GM19035 (cell line): ENCODE data around the gene ABCA4.
"Not testable (repeated sequence)": the region's sequence is repeated elsewhere in the genome, so short reads cannot be mapped to it uniquely, and the experiment has no call there.

Experiments
- ATAC-seq: cut with Tn5 transposase; IDR thresholded peaks from one replicate; pipeline ENCODE4 v1.9.1; 2021; ENCODE audit not compliant: unreplicated experiment

ABCA4 gene

GRCh38 chr1:94120991-94121390 is at the start of gene ABCA4:
Gene ABCA4, minus strand, starts transcription at chr1:94121148. Its CDS starts 103 bp downstream, at chr1:94121045.
- no peak for ATAC-seq

DNA sequence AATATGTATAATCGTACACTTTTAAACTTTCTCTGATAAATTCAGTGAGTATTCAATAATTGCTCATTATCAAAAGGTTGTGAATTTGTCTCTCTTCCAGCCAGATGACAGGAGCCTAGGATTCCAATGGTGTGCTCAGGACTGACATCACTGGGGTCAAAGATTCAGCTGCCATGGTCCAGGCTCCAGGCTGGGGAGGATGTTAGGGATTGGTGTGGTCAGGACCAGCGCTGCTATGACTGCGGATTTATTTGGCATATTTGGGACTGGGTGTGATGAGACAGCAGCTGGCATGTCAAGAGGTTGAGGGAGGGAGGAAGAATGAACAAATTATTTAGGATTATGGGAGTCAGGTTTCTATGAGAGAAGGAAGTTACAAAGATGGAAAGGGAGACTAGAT is 48.2 kb upstream of the ABCA4 start:
- ATAC-seq, result no peak

DNA sequence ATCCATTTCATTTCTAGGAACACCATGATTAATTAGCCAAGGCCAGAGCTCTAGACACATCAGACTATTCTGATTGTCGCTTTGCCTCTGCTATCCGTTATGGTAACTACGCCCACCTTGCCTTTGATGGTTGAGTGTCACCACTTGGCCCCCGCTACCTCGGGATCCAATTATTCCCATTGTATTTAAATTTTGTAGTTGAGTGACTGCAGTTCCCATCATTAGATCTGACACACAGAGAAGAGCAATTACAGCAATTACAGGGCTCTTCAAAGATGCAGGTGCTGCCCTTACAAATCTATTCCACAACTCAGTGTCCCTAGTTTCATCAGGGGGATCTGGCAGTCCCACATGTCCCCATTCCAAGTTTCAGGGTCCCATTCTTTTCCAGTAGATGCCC is 44.9 kb upstream of the ABCA4 start:
- no peak for ATAC-seq

- not testable (repeated sequence) for ATAC-seq
These were observed 43.9 kb upstream of the ABCA4 start for GRCh38 chr1:94164885-94165284.

- ATAC-seq, result not testable (repeated sequence)
These were observed 43.2 kb upstream of the ABCA4 start for GRCh38 chr1:94164121-94164520.

DNA sequence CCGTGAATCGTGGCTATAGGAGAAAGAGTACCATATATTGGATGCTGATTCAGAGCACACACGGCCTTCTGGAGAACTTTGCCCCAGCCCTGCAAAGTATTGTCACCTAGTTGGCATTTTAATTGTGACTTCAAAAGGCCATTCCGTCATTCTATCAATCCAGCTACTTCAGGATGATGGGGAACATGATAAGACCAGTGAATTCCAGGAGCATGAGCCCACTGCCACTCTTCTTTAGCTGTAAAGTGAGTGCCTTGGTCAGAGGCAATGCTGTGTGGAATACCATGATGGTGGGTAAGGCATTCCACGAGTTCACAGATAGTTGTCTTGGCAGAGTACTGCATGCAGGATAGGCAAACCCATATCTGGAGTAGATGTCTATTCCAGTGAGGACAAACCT is 42.3 kb upstream of the ABCA4 start:
- not testable (repeated sequence) for ATAC-seq

GRCh38 chr1:94160811-94161210 is 39.9 kb upstream of the ABCA4 start:
- ATAC-seq, result no peak

DNA sequence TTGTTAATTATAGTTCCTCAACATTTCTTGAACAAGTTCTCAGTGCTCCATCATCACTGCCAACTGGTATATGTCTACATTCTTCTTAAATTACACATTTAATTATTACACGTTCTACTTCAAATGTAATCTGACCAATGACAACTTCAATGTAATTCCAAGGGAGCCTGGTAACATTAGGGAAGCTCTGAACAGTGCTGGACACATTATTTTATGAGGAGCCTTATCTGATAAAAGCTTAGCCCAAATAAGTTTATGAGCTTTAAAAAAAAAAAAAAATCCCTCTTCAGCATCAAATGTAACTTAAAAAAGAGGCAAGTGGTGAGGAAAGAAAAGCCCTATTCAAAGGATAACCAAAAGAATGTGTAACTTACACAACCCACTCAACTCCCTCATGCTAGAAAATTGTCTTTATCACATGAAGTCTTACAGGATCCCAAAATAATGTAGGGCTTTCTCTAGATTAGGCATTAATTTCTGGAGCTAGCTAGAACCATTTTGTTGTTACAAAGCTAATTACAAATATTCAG is 35.2 kb upstream of the ABCA4 start:
- ATAC-seq, result no peak

DNA sequence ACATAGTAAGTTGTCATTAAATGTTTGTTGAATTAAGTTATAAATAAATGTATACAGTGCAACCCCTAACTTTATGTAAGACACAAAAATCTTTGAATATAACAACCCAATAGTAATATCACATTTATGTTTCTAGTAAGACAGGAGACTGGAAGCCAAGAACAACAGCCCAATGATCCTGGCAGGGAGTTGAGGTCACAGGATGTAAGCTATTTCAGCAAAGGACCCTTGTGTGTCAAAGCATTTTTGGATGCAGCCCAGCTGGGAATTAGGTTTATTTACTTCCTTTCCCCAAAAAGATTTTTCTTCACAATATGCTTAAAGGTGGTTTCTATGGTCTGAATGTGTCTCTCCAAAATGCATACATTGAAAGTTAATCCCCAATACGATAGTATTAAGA is 34.0 kb upstream of the ABCA4 start:
- ATAC-seq, result no peak

DNA sequence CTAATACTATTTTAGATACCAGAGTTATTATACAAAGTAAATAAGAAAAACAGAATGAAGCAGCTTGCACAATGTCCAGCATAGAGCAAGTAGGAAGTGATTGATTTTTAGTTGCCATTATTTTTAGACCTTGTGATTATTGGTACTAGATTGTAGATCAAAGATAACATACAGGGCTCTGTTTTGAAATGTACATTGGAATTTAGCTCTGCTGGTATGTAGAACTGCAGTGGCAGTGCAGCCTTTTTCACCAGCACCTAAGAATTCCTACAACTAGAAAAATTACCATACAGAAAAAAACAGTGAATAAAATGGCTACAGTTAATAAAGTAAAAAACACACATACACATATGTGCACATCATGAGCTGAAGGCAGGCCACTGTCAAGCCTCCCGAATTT is 32.2 kb upstream of the ABCA4 start:
- ATAC-seq, result no peak

- ATAC-seq, result not testable (repeated sequence)
These were observed 28.2 kb upstream of the ABCA4 start for GRCh38 chr1:94149166-94149565.

- no peak for ATAC-seq
These were observed 25.3 kb upstream of the ABCA4 start for GRCh38 chr1:94146273-94146672.

DNA sequence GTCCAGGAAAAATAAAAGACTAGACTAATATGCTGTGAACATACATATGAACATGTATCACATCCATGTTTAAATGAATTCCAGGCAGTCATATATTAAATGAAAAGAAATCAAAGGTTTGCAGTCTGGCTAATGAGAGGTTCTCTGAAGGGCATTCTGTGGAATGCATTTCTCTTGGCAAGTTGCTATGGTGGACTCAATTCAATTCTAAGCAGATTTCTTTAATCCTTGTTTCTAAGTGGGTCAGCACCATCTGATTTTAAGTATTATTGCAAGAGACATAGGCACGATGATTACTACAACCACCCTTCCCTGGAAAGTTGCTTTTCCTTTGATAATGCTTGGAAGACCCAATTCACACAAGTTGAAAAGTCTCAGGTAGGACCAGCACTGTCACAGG is 23.9 kb upstream of the ABCA4 start:
- no peak for ATAC-seq

- ATAC-seq, result no peak
These were observed 22.8 kb upstream of the ABCA4 start for GRCh38 chr1:94143809-94144176.

GRCh38 chr1:94143173-94143808 is 22.3 kb upstream of the ABCA4 start:
- no peak for ATAC-seq

GRCh38 chr1:94142583-94142982 is 21.6 kb upstream of the ABCA4 start:
- ATAC-seq, result no peak

DNA sequence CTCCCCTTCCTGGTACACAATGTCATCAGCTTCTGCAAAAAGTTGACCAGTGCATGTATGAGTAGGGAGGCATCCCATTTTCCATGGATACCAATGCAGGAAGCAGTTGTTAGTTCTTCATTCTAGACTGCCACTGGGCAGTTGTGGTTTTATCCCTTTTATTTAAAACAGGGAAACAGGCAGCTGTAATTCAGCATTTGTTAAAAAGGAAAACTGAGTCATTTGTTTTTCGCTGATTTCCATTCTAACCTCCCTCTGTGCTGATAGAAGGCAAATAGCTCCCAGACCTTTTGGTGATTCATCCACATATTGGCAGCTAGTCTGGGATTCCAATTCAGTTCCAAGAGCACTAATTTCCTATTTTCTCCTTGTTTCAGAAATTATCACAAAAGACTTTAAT is 21.1 kb upstream of the ABCA4 start:
- ATAC-seq, result no peak

- no peak for ATAC-seq
These were observed 11.2 kb upstream of the ABCA4 start for GRCh38 chr1:94132111-94132510.

GRCh38 chr1:94130851-94131595 is 10.1 kb upstream of the ABCA4 start:
- no peak for ATAC-seq

DNA sequence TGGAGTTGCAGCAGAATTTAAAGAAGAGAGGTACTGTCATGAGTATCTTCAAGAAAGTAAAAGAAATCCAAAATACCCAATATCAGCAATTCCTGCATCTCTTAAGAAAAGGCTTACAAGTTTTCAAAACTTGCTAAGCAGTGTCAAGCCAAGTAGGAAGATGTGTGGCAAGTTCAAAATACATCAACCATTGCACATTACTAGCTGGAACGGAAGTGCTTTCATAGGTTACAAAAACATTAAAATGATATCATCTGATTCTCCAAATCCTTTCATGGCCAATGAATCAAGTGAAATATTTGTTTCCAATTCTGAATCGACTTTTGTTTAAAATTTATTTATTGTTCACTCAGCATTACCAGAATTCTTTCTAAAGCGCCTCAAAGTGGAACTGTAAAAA is 5.7 kb upstream of the ABCA4 start:
- ATAC-seq, result no peak

DNA sequence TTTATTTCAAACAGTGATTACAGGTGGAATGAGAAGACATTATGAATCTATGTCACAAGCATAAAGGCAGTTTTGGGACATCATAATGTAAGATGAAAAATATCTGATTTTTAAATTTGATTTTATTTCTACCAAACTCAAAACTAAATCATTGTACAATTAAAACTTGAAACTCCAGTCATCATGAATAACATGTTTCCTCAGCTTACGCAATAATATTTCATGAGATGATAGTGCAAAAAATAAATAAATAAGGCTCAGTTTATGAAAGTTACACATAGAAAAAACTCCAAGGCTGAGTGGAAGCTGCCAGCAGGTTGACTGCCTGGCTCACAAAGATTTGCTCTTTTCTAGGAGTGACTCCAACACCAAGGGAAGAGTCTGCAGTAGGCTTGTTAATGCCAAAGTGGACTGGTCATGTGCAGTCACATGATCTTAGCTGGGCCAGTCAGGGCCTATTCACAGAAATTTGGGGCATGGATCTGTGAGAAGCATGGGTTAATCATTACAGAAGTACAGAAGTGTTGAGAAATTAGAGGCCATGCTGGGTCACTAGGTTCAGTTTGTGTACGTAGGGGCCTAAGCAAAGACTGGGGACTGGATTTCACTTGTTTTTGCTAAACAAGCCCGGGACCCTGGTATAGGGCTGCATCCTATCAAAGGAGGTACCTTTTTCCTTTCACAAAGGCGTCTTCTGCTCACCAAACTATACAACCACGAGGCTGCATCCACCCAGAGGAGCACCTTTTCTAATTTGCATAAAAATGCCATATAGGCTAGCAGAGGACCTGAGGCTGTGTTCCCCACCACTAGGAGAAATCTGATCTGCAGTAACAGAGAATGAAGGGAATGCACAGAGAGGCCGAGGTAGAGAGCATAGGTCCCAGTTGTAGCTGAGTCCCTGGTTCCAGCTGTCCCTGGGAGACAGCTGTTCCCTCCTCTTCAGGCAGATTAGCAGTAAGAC is 4.9 kb upstream of the ABCA4 start:
- no peak for ATAC-seq
